ENCODE measurements around the gene CCNG1.

The CCNG1 gene

GRCh38 chr5:163456029-163456589, 18.7 kb downstream of the CCNG1 start:
- Mint-ChIP-seq H3K4me3 (peak overlapping the region; percentile 11 to 79 (median 45)), H3K27ac (peak overlapping the region in 2 of 3 experiments; percentile 45 to 61), H3K36me3 (ENCODE audit: low read depth) (peaks cover 46% of the 10 kb centered on the region), H3K4me1 (peaks cover 45% of the 10 kb centered on the region), H3K9me3 (no peaks in the 10 kb centered on the region), H3K27me3 (ENCODE audit: low read depth) (no peaks in the 10 kb centered on the region)
- no peak for TF ChIP-seq CTCF (IDR thresholded peaks at IDR 0.05; ENCODE audit: unreplicated experiment in 3 of 3)

- peak overlapping the region in 1 of 3 experiments; percentile 60 for H3K27ac Mint-ChIP-seq
- no peaks in the 10 kb centered on the region for H3K9me3 Mint-ChIP-seq
- H3K36me3 Mint-ChIP-seq (ENCODE audit: low read depth), result peaks cover 40% of the 10 kb centered on the region
- H3K27me3 Mint-ChIP-seq (ENCODE audit: low read depth), result no peaks in the 10 kb centered on the region
- peak overlapping the region in 1 of 3 experiments; percentile 47 for H3K4me3 Mint-ChIP-seq
- no peak for TF ChIP-seq CTCF (IDR thresholded peaks at IDR 0.05; ENCODE audit: unreplicated experiment in 3 of 3)
- peaks cover 48% of the 10 kb centered on the region for H3K4me1 Mint-ChIP-seq
Observed at GRCh38 chr5:163456840-163457239, 19.4 kb downstream of the CCNG1 start.

- H3K36me3 Mint-ChIP-seq (ENCODE audit: low read depth), result peaks cover 31% of the 10 kb centered on the region
- H3K4me3 Mint-ChIP-seq, result peak overlapping the region; percentile 92 to 94 (median 92)
- H3K9me3 Mint-ChIP-seq, result no peaks in the 10 kb centered on the region
- no peaks in the 10 kb centered on the region for H3K27me3 Mint-ChIP-seq (ENCODE audit: low read depth)
- H3K27ac Mint-ChIP-seq, result peak overlapping the region; percentile 100
- no peak for TF ChIP-seq CTCF (IDR thresholded peaks at IDR 0.05; ENCODE audit: unreplicated experiment in 3 of 3)
- H3K4me1 Mint-ChIP-seq, result peaks cover 55% of the 10 kb centered on the region
Observed at GRCh38 chr5:163458778-163459385, 21.5 kb downstream of the CCNG1 start.

GRCh38 chr5:163459462-163459818, 22.0 kb downstream of the CCNG1 start:
- Mint-ChIP-seq H3K36me3 (ENCODE audit: low read depth) (peaks cover 35% of the 10 kb centered on the region), H3K4me1 (peaks cover 55% of the 10 kb centered on the region), H3K27me3 (ENCODE audit: low read depth) (no peaks in the 10 kb centered on the region), H3K9me3 (no peaks in the 10 kb centered on the region), H3K4me3 (peak overlapping the region; percentile 92 to 94 (median 92)), H3K27ac (peak overlapping the region; percentile 100)
- TF ChIP-seq CTCF (IDR thresholded peaks at IDR 0.05; ENCODE audit: unreplicated experiment in 3 of 3), result no peak

- Mint-ChIP-seq H3K27me3 (ENCODE audit: low read depth) (no peaks in the 10 kb centered on the region), H3K36me3 (ENCODE audit: low read depth) (peaks cover 34% of the 10 kb centered on the region), H3K4me1 (peaks cover 50% of the 10 kb centered on the region), H3K9me3 (no peaks in the 10 kb centered on the region), H3K4me3 (peak within 1 kb of the TSS; percentile 92 to 94 (median 92)), H3K27ac (peak within 1 kb of the TSS; percentile 100)
- TF ChIP-seq CTCF (IDR thresholded peaks at IDR 0.05; ENCODE audit: unreplicated experiment in 3 of 3), result peak in 1 of 3 experiments; percentile 39
Observed at GRCh38 chr5:163459819-163460561, 22.6 kb downstream of the CCNG1 start, which contains the start of gene NUDCD2. Gene NUDCD2 (minus strand): TSS chr5:163460102. CDS start chr5:163460050, 52 bp downstream.
